Forelimb muscle (tissue), 1 donor: ENCODE results near the gene SMAD3. TPM values are rescaled to one million over a fixed set of nuclear protein-coding genes. Genes with fewer than 3 reads are reported as not detected.
"Not testable (repeated sequence)": the region's sequence is repeated elsewhere in the genome, so short reads cannot be mapped to it uniquely, and the experiment has no call there.

Experiments used
- DNase-seq: peaks from one replicate; pipeline ENCODE4 v3.0.0-alpha.2; 2013; ENCODE audit warnings: low read depth
- polyA plus RNA-seq: library from polyadenylated mRNA; unstranded; fragments of 120-200 nt; gene quantifications from one replicate; pipeline ENCODE4 v1.2.1, GENCODE V29; 2013; ENCODE audit not compliant: insufficient read length

The SMAD3 gene
- polyA plus RNA-seq, 1 donor: 26.3 TPM

GRCh38 chr15:67063689-67064606 lies 1.5 kb upstream of the SMAD3 start:
- no peak for DNase-seq

GRCh38 chr15:67064607-67065530 lies 533 bp upstream of the SMAD3 start:
- DNase-seq: no peak

- DNase-seq: no peak
These were observed 898 bp downstream of the SMAD3 start for GRCh38 chr15:67066041-67066958.

GRCh38 chr15:67066959-67067853 lies 1.8 kb downstream of the SMAD3 start:
- no peak for DNase-seq

GRCh38 chr15:67067930-67068551 lies 2.6 kb downstream of the SMAD3 start:
- no peak for DNase-seq

GRCh38 chr15:67068710-67069400 lies 3.5 kb downstream of the SMAD3 start:
- DNase-seq: no peak

- DNase-seq: no peak
These were observed 4.7 kb downstream of the SMAD3 start for GRCh38 chr15:67070150-67070549.

- DNase-seq: no peak
These were observed 5.7 kb downstream of the SMAD3 start for GRCh38 chr15:67070892-67071664.

- no peak for DNase-seq
These were observed 7.0 kb downstream of the SMAD3 start for GRCh38 chr15:67072442-67072841.

- no peak for DNase-seq
These were observed 7.6 kb downstream of the SMAD3 start for GRCh38 chr15:67072958-67073357.

- no peak for DNase-seq
These were observed 9.5 kb downstream of the SMAD3 start for GRCh38 chr15:67074886-67075229.

GRCh38 chr15:67075555-67076135 lies 10.2 kb downstream of the SMAD3 start:
- not testable (repeated sequence) for DNase-seq

- no peak for DNase-seq
These were observed 10.9 kb downstream of the SMAD3 start for GRCh38 chr15:67076147-67076843.

GRCh38 chr15:67077641-67078215 lies 12.3 kb downstream of the SMAD3 start:
- DNase-seq: no peak

GRCh38 chr15:67079361-67079760 lies 14.0 kb downstream of the SMAD3 start:
- DNase-seq: no peak

- DNase-seq: no peak
These were observed 14.9 kb downstream of the SMAD3 start for GRCh38 chr15:67080118-67080899.
